COLO829 (cell line): ENCODE measurements around the gene LCOR.

Experiments used
- DNase-seq: peaks from one replicate; pipeline ENCODE4 v3.0.0; 2012; ENCODE audit warnings: low spot score

Gene LCOR

GRCh38 chr10:97034958-97035769 lies 203.1 kb downstream of the LCOR start:
- DNase-seq, result no peak

GRCh38 chr10:97037365-97038361 lies 205.6 kb downstream of the LCOR start:
- DNase-seq, result peak; percentile 61

GRCh38 chr10:97038688-97039087 lies 206.6 kb downstream of the LCOR start:
- DNase-seq, result no peak

GRCh38 chr10:97039538-97040247 lies 207.6 kb downstream of the LCOR start:
- peak; percentile 13 for DNase-seq

GRCh38 chr10:97040248-97040584 lies 208.1 kb downstream of the LCOR start:
- no peak for DNase-seq

GRCh38 chr10:97040706-97041105 lies 208.6 kb downstream of the LCOR start:
- no peak for DNase-seq

- no peak for DNase-seq
Observed at GRCh38 chr10:97042081-97042480, 210.0 kb downstream of the LCOR start.

GRCh38 chr10:97042716-97043562 lies 210.8 kb downstream of the LCOR start:
- no peak for DNase-seq

- DNase-seq, result no peak
Observed at GRCh38 chr10:97043563-97043855, 211.4 kb downstream of the LCOR start.
